Stimulated activated CD4-positive, alpha-beta T cell treated with anti-CD3 and anti-CD28 coated beads, Interleukin-2, amount 100 ng/mL, for 48 hours (primary cell): Measurements from ENCODE around the gene GRK5.

ENCODE experiments used
- DNase-seq, 2 donors: peaks; one replicate each; pipeline ENCODE4 v3.0.0-alpha.2; 2020

The GRK5 gene

GRCh38 chr10:119391440-119392251 lies 184.3 kb downstream of the GRK5 start:
- DNase-seq, result no peak

GRCh38 chr10:119393019-119393418 lies 185.6 kb downstream of the GRK5 start:
- DNase-seq, result no peak

DNA sequence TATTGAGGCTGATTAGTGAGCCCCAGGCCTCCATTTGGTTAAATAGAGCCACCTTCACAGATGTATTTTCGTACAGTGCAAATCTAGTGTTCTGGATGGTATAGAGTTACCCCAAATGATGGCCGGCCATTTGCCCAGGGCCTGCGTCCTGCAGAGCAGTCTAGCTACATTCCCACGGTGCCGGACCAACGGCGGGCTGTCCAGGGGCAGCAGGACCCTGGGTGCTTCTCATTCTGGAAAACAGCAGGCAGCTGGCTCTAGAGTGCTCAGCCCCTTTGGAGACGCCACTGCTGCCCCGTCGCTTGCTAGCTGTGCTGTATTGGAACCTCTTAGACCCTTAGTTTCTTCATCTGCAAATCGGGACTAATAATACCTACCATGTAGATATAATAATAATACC lies 186.1 kb downstream of the GRK5 start:
- no peak for DNase-seq

DNA sequence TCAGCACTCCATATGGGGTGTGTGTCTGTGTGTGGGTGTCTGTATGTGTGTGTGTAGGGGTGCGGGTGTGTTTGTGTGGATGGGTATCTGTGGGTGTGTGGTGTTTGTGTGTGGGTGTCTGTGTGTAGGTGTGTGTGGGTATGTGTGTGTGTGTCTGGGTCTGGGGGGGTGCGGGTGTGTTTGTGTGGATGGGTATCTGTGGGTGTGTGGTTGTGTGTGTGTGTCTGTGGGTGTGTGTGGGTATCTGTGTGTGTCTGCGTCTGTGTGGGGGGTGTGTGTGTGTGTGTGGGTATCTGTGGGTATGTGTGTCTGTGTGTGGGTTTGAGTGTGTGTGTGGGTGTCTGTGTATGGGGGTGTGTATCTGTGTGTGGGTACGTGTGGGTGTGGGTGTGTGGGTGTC lies 186.5 kb downstream of the GRK5 start:
- no peak for DNase-seq

DNA sequence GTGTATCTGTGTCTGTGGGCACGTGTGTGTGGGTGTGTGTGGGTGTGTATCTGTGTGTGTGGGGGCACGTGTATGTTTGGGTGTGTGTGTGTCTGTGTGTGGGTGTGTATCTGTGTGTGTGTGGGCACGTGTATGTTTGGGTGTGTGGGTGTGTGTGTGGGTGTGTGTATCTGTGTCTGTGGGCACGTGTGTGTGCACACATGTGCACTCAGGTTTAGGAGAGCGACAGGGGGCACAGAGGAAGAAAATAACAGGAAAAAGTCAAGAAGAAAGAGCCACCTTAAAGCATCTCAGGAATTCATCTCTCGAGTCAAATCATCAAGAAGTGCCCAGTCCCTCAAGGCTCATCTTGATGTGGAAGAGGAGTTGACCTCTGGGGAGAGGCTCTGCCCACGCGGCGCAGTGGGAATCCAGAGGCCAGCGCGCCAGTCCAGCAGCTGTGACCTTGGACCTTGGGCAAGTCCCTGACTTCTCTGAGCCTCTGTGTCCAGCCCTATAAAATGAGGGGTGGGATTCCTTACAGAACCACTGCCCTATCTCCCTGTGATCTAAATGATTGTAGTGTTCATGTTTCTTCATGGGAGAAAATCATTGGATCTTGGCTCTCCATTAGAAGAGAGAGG lies 187.4 kb downstream of the GRK5 start:
- DNase-seq, result no peak

DNA sequence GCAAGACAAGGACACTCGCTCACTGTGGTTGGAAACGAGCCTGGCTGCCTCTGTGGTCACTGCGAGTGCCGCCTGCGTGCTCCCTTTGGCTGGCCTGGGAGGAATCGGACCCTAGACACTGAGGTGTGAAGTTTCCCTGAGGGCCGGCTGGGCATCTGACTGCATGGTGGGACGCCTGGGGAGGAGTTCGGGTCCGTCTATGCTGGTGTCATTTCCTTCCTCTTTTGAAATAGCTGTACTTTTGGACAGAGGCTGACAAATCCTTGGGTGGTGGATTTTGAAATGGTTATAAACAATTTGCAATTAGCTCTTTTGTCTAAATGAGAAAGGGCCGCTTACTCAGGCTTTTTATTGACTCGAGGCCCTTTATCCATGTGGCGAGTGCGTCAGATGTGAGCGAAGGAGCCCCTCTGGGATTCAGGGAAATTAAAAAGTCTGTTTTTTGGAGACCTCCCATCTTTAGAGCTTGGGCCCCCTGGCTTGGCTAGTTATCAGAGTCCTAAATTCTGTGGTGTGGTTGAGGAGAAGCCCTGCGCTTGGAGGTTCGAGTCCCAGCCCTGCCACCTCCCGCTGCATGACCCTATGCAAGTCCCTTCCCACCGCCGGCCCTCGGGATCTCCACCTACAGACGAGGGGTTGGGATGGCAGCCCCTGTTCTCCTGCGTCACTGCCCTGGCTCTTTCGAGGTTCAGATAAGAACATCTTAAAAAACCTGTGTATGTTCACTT lies 188.1 kb downstream of the GRK5 start:
- no peak for DNase-seq

DNA sequence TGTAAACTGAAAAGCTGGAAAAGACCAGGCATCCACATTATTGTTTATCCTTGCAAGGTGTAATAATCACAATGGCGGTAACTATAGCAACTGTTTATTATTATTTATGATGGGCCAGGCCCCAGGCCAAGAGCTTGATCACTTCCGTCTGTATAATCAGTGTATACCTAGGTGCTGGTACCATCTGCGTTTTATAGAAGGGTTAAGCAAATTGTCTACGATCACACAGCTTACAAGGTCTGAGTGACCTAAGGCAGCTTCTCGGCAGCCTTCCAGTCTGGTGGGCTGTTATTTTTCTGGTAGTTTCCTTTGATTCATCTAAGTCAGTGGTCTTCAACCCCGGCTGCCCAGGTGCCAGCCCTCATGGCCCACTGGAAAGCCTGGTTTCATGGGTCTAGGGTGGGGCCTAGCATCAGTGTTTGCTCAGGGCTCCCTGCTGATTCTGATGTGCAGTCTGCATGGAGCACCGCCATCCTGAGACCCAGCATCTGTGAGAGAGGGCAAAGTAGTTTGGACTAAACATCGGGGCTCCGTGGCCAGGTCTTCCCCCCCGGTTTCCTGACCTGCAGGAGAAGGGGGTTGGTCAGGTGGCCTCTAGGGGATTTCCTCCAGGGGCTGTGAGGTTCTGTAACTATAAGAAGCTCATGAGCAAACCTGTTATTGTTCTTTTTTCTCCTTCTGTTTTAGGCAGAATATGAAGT lies 188.8 kb downstream of the GRK5 start:
- no peak for DNase-seq

DNA sequence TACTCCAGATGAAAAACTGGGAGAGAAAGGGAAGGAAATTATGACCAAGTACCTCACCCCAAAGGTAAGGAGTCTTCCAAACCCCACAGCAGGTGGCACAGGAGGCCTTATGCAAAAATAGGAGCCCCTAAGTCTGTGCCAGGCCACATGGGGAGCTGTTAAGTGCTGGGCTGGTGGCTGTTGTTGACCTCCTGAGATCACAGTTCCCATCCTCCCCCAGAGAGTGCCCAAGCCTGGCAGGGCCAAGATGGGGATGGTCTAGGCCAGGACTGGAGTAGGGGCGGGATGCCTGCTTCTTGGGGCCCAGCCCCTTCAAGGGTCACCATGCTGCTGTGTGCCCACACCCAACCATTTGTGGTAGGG lies 189.3 kb downstream of the GRK5 start:
- DNase-seq, result no peak

DNA sequence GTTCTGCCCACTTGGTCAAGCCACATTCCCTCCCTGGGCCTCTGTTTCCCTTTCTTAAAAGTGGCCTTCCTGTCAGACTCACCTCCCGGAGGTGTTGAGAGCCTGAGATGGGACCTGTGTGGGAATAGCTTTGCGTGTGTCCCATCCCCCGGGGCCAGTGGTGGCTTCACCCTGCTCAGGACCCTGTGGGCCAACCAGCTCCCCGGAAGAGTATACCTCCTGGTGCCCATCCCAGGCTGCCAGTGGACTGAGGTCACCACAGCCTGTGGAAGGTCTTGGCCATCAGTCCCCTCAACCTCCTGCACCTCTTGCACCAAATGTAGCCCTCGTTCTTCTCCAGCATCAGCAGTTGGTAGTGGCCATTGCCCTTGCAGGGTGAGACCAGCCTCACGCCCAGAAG lies 190.0 kb downstream of the GRK5 start:
- DNase-seq, result no peak

DNA sequence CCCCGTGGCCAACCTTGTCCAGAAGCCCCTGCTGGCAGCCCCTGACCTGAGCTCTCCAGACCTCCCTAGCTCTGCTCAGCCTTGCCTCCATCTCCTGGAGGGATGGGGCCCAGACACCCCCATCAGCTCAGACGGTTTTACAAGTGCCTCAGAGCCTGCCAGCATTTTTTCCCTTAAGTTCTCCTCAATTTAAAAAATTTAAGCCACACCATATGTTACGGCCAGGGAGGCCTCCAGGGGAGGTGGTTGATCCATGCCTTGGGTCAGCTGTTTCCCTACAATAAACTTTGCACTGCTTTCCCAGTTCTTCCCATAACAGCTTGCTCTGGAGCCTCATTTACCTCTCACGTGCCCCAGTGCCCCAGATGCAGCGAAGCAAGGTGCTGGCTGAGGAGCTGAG lies 191.6 kb downstream of the GRK5 start:
- no peak for DNase-seq

DNA sequence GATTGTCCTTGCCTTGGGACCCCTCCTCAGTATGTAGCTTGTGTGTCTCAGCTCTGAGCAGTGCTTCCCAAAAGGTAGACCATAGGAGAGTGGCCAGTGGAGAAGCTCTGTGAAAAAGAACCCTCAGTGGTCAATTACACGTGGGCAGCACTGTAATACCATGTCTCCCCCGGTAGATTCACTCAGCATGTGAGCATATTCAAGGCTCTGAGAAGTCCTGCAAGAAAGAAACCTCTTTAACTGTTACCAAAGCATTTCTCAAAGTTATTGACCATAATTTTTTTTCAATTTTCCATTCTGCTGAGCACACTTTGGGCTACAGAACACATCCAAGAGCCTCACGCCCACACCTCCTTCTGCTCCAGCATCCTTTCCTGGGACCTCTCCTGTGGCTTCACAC lies 192.1 kb downstream of the GRK5 start:
- DNase-seq, result no peak

DNA sequence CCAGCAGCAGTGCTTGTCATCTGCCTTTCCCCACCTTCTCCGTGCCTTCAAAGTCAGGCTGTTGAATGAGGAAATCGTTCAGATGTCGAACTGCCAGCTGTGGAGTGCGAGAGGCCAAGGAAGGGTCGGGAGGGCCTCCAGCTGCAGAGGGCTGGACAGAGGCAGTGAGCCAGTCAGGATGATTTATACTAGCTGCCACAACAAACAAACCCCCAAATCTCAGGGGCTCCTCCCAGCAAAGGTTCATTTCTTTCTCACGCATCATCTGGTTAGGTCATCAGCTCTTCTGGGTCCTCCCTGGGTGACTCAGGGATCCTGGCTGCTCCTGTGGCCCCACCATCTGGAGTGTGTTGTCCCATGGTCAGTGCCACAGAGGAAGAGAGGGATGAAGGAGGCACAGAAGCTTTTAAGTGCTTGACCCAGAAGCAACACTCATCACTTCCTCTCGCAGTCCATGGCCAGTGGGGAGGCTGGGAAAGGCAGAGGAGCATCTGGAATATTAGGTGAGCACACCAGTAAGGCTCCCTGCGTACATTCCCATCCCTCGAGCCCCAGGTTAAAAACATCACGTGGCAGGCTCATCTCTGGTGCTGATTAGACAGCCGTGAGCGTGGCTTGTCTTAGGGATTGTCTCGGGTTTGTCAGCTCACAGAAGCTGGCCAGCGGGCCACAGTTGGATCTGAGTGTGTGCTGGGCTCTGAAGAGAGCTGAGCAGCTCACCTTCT lies 194.5 kb downstream of the GRK5 start:
- DNase-seq, result no peak

- no peak for DNase-seq
Measured at GRCh38 chr10:119403921-119404320, 196.6 kb downstream of the GRK5 start.

- DNase-seq, result no peak
Measured at GRCh38 chr10:119404719-119405519, 197.5 kb downstream of the GRK5 start.

- no peak for DNase-seq
Measured at GRCh38 chr10:119405520-119405807, 198.1 kb downstream of the GRK5 start.

GRCh38 chr10:119406137-119406536 lies 198.8 kb downstream of the GRK5 start:
- DNase-seq, result no peak

GRCh38 chr10:119406601-119407253 lies 199.4 kb downstream of the GRK5 start:
- DNase-seq, result no peak

- DNase-seq, result no peak
Measured at GRCh38 chr10:119407254-119407777, 199.9 kb downstream of the GRK5 start.

- DNase-seq, result no peak
Measured at GRCh38 chr10:119408072-119408471, 200.7 kb downstream of the GRK5 start.

DNA sequence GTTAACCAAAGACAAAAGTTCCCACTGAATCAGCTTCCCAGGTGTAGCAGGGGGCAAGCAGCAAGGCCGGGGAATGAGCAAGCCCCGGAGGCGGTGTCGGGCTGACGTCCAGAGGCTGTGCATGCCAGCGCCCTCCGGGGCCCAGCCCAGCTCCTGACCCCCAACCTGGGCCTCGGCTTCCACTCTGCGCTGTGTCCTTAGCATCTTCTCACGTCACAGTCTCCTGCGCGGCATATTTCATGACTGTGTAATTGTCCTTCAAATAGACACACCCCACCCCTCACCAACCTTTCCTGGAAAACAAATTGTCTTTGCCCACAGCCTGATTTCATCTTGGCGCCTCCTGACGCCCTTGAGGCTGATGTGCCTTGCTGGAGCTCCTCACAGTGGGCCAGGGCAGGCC lies 201.6 kb downstream of the GRK5 start:
- DNase-seq, result no peak

- no peak for DNase-seq
Measured at GRCh38 chr10:119409385-119409784, 202.0 kb downstream of the GRK5 start.
